ENCODE measurements around the gene TRMO. TPM values are rescaled to one million over a fixed set of nuclear protein-coding genes. Genes with fewer than 3 reads are reported as not detected.

Gene TRMO
- total RNA-seq, 1 experiment from 2014 or later, result 15.2 TPM

DNA sequence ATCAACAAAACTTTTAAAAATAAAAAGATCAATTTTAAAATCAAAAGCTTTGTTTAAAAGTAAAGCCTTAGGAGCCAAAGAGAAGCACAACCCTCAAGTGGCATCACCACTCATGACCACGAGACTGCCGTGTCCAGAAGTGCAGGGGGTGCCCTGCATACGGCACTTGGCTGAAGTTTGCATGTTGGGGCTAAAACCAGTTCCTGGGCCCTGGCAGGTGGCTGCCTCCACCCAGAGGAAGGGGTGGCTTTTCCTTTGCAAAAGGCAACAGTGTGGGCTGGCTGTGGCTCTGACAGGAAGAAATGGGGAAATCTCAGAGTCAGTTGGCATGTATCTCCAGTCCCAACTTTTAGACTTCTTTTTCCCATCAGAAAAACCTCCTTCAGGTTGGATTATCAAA lies 15.3 kb downstream of the TRMO start:
- no peaks in the 10 kb centered on the region for H3K27me3 ChIP-seq (ENCODE audit: low read length)
- H2AFZ ChIP-seq (ENCODE audit: low read length), result no peak overlapping the region
- peaks cover under 1% of the 10 kb centered on the region; the same call in 1 of the 2 replicates for H3K36me3 ChIP-seq (ENCODE audit: insufficient read depth, low read length)
- no peaks in the 10 kb centered on the region for H3K9me3 ChIP-seq (ENCODE audit: low read length)
- no peaks in the 10 kb centered on the region for H3K9me2 ChIP-seq (replicated peaks; ENCODE audit: insufficient read depth, low read length)
- peak overlapping the region; percentile 50 for H3K27ac ChIP-seq (ENCODE audit: low read length)
- H4K20me1 ChIP-seq (ENCODE audit: insufficient read depth, low read depth, low read length), result no peaks in the 10 kb centered on the region
- peak overlapping the region; percentile 32 for H3K4me2 ChIP-seq (ENCODE audit: low read depth, low read length, poor library complexity, severe bottlenecking)
- DNase-seq, result peak; percentile 44
- no peak overlapping the region for H3K9ac ChIP-seq (ENCODE audit: low read length)
- peaks cover 28% of the 10 kb centered on the region for H3K79me2 ChIP-seq (ENCODE audit: low read length)
- H3K4me1 ChIP-seq (ENCODE audit: low read length), result peaks cover 11% of the 10 kb centered on the region
- H3K4me3 ChIP-seq (ENCODE audit: low read length), result no peak overlapping the region

DNA sequence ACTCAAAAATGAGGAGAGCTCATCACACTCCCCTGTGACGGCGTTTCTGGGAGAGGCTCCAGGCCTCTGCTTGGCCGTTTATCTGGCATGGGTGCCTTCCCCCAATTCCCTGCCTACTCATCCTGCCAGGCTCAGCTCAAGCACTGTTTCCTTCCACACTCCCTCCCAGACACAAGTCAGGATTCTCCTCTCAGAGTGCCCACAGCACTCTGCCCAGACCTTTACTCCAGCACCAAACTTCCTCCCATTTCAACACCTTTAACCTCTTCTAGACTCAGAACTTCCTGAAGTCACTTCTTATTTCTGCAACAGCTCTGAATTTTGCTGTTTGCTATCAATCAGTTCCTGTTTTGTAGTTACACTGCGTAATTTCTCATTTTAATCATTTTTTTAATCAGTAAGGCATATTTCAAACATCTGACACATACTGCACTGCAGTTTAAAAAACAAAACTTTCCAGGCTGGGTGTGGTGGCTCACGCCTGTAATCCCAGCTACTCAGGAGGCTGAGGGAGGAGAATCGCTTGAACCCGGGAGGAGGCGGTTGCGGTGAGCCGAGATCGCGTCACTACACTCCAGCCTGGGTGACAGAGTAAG lies 16.0 kb downstream of the TRMO start:
- no peaks in the 10 kb centered on the region for H3K27me3 ChIP-seq (ENCODE audit: low read length)
- peaks cover 11% of the 10 kb centered on the region for H3K4me1 ChIP-seq (ENCODE audit: low read length)
- H3K9ac ChIP-seq (ENCODE audit: low read length), result no peak overlapping the region
- no peak overlapping the region for H3K27ac ChIP-seq (ENCODE audit: low read length)
- no peak overlapping the region for H2AFZ ChIP-seq (ENCODE audit: low read length)
- H3K36me3 ChIP-seq (ENCODE audit: insufficient read depth, low read length), result no peaks in the 10 kb centered on the region; the same call in 1 of the 2 replicates
- H3K9me3 ChIP-seq (ENCODE audit: low read length), result no peaks in the 10 kb centered on the region
- DNase-seq, result no peak
- peaks cover 32% of the 10 kb centered on the region for H3K79me2 ChIP-seq (ENCODE audit: low read length)
- no peak overlapping the region for H3K4me2 ChIP-seq (ENCODE audit: low read depth, low read length, poor library complexity, severe bottlenecking)
- H4K20me1 ChIP-seq (ENCODE audit: insufficient read depth, low read depth, low read length), result no peaks in the 10 kb centered on the region
- H3K9me2 ChIP-seq (replicated peaks; ENCODE audit: insufficient read depth, low read length), result no peaks in the 10 kb centered on the region
- no peak overlapping the region for H3K4me3 ChIP-seq (ENCODE audit: low read length)

DNA sequence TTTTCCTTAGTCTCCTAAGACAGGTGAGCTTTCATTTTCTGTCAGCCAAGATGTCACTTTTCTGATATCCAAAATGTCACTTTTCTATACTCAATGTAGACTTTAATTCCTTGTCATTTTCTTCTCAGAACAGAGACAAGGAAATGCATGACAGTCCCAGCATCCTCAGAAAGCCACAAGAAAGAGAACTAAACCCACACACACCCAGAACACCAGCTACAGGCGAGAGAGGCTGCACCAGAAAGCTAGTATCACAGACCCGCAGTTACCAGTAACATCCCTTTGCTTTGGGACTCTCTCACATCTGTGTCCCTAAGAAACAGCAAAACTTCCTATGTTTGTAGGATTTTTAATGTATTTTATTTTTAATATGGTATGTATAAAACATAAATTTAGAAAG lies 17.1 kb downstream of the TRMO start:
- Histone ChIP-seq H3K9ac (ENCODE audit: low read length) (no peak overlapping the region), H3K79me2 (ENCODE audit: low read length) (peaks cover 32% of the 10 kb centered on the region), H3K4me3 (ENCODE audit: low read length) (no peak overlapping the region), H2AFZ (ENCODE audit: low read length) (no peak overlapping the region), H4K20me1 (ENCODE audit: insufficient read depth, low read depth, low read length) (no peaks in the 10 kb centered on the region), H3K4me2 (ENCODE audit: low read depth, low read length, poor library complexity, severe bottlenecking) (no peak overlapping the region), H3K4me1 (ENCODE audit: low read length) (peaks cover 11% of the 10 kb centered on the region), H3K36me3 (ENCODE audit: insufficient read depth, low read length) (no peaks in the 10 kb centered on the region; the same call in 1 of the 2 replicates), H3K27me3 (ENCODE audit: low read length) (no peaks in the 10 kb centered on the region), H3K27ac (ENCODE audit: low read length) (no peak overlapping the region), H3K9me3 (ENCODE audit: low read length) (no peaks in the 10 kb centered on the region), H3K9me2 (replicated peaks; ENCODE audit: insufficient read depth, low read length) (no peaks in the 10 kb centered on the region)
- no peak for DNase-seq

DNA sequence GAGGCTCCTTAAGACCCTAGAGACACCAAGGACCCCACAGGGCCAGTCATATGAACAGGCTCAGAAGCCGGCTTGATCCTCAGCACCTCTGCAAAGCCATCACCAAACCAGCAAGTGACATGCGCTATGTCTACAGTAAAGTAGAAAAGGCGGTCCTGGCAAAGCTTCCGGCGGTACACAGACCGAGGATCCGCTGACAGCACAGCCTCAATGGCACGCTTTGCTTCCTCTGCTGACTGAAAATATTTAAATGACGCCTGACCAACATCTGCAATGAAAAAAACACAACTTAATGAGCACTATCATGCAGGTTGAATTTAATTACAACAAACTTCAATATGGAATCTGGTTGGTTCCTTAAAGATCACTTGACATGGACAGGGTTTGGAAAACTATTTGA lies 17.6 kb downstream of the TRMO start:
- H3K9me2 ChIP-seq (replicated peaks; ENCODE audit: insufficient read depth, low read length), result no peaks in the 10 kb centered on the region
- no peak overlapping the region for H2AFZ ChIP-seq (ENCODE audit: low read length)
- no peaks in the 10 kb centered on the region for H3K27me3 ChIP-seq (ENCODE audit: low read length)
- DNase-seq, result no peak
- peaks cover 32% of the 10 kb centered on the region for H3K79me2 ChIP-seq (ENCODE audit: low read length)
- H4K20me1 ChIP-seq (ENCODE audit: insufficient read depth, low read depth, low read length), result no peaks in the 10 kb centered on the region
- no peak overlapping the region for H3K9ac ChIP-seq (ENCODE audit: low read length)
- H3K4me2 ChIP-seq (ENCODE audit: low read depth, low read length, poor library complexity, severe bottlenecking), result no peak overlapping the region
- no peaks in the 10 kb centered on the region for H3K9me3 ChIP-seq (ENCODE audit: low read length)
- H3K4me3 ChIP-seq (ENCODE audit: low read length), result no peak overlapping the region
- H3K36me3 ChIP-seq (ENCODE audit: insufficient read depth, low read length), result no peaks in the 10 kb centered on the region; the same call in 1 of the 2 replicates
- no peak overlapping the region for H3K27ac ChIP-seq (ENCODE audit: low read length)
- peaks cover 11% of the 10 kb centered on the region for H3K4me1 ChIP-seq (ENCODE audit: low read length)

DNA sequence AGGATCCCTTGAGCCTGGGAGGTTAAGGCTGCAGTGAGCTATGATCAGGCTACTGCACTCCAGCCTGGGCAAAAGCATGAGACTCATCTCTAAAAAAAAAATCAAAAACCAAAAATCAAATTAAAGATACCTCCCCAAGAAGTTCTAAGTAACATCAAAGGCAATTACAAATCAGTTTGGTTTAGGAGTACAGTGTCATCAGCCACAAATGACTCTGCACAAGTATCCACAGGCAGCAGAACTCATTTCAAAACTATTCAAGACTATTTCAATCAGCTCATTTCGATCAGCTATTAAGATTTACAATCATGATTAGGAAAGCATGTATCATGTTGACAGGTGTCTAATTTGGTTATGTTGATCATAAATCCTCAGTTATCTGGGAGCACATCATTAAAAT lies 19.1 kb downstream of the TRMO start:
- Histone ChIP-seq H3K4me1 (ENCODE audit: low read length) (peaks cover 11% of the 10 kb centered on the region), H3K9ac (ENCODE audit: low read length) (no peak overlapping the region), H3K79me2 (ENCODE audit: low read length) (peaks cover 32% of the 10 kb centered on the region)

DNA sequence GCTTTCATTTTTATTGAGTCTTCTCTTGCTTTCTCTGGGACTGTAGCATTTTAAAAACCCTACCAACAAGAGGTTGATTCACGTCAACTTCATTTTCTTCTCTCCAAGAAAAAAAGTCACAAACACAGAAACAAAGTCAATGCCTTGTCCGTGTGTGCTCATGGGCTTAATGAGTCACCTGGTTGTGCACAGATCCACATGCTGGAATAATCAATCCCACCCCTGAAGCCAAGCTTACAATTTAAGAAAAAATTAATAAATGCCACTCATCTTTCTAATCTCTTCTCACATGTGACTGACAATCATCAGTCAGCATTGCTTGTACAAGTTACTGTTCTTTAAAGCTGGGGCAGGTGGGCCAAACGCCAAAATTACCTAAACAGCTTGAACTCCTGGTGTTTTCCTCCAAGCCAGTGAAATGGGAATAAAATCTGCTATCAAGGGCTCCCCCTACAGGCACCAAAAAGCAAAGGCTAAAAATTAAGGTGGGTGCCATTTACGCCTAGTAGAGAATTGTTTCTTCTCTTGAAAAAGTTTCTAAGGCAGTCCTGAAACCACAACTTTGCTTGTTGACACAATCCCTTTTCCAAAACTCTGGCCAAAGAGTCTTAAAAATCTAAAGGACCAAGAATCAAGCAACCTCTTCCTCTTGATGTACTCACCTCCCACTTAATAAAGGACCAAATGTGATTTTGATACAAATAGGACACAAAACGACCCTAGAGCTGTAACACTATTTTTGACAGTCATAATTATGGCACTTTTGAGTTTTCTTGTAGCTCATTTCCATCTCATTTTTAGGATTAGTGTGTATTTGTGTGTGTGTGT lies 21.3 kb downstream of the TRMO start:
- DNase-seq, result peak; percentile 70
- Histone ChIP-seq H3K79me2 (ENCODE audit: low read length) (peaks cover 14% of the 10 kb centered on the region), H3K4me1 (ENCODE audit: low read length) (no peaks in the 10 kb centered on the region), H3K27ac (ENCODE audit: low read length) (no peak overlapping the region), H3K9me2 (replicated peaks; ENCODE audit: insufficient read depth, low read length) (no peaks in the 10 kb centered on the region), H2AFZ (ENCODE audit: low read length) (no peak overlapping the region), H4K20me1 (ENCODE audit: insufficient read depth, low read depth, low read length) (no peaks in the 10 kb centered on the region), H3K4me3 (ENCODE audit: low read length) (no peak overlapping the region), H3K36me3 (ENCODE audit: insufficient read depth, low read length) (no peaks in the 10 kb centered on the region; the same call in 1 of the 2 replicates), H3K4me2 (ENCODE audit: low read depth, low read length, poor library complexity, severe bottlenecking) (no peak overlapping the region), H3K9ac (ENCODE audit: low read length) (no peak overlapping the region), H3K27me3 (ENCODE audit: low read length) (no peaks in the 10 kb centered on the region), H3K9me3 (ENCODE audit: low read length) (no peaks in the 10 kb centered on the region)

More for the DNA sequence above, 19.1 kb downstream of the TRMO start:
- Histone ChIP-seq H4K20me1 (ENCODE audit: insufficient read depth, low read depth, low read length) (no peaks in the 10 kb centered on the region), H3K36me3 (ENCODE audit: insufficient read depth, low read length) (no peaks in the 10 kb centered on the region; the same call in 1 of the 2 replicates), H2AFZ (ENCODE audit: low read length) (no peak overlapping the region), H3K4me2 (ENCODE audit: low read depth, low read length, poor library complexity, severe bottlenecking) (no peak overlapping the region), H3K9me2 (replicated peaks; ENCODE audit: insufficient read depth, low read length) (no peaks in the 10 kb centered on the region), H3K4me3 (ENCODE audit: low read length) (no peak overlapping the region), H3K27me3 (ENCODE audit: low read length) (no peaks in the 10 kb centered on the region), H3K27ac (ENCODE audit: low read length) (no peak overlapping the region), H3K9me3 (ENCODE audit: low read length) (no peaks in the 10 kb centered on the region)
- no peak for DNase-seq

DNA sequence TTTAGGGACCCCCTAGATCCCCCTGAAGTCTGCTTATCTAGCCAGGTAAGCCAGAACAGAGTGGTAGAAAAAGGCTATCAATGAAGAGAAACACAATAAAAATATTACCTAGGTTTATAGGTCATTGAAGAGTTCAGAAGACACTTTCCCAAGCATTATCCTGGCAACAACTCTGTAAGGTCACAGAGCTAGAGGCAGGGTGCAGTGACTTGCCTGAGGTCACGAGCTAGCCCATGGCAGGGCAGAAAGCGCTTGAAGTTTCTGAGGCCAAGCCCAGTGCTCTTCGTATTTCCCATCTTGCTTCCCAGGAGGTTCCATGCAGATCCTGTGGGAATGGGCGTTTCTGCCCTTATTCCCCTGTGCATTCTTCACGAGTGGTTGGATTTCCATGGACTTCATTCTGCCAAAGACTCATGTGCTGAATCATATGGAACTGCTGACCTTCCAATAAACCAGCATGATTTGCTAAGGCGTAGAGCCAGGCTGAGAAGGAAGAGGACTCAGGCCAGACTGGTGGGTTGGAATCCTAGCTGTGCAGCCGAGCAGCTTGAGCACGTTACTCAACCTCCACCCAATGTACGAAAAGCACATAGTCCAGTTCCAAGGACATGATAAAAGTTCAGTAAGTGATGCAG lies 22.1 kb downstream of the TRMO start:
- Histone ChIP-seq H3K4me2 (ENCODE audit: low read depth, low read length, poor library complexity, severe bottlenecking) (no peak overlapping the region), H3K4me1 (ENCODE audit: low read length) (no peaks in the 10 kb centered on the region), H3K36me3 (ENCODE audit: insufficient read depth, low read length) (no peaks in the 10 kb centered on the region; the same call in 1 of the 2 replicates), H3K27me3 (ENCODE audit: low read length) (no peaks in the 10 kb centered on the region), H3K9me2 (replicated peaks; ENCODE audit: insufficient read depth, low read length) (no peaks in the 10 kb centered on the region), H3K27ac (ENCODE audit: low read length) (no peak overlapping the region), H4K20me1 (ENCODE audit: insufficient read depth, low read depth, low read length) (no peaks in the 10 kb centered on the region), H3K9me3 (ENCODE audit: low read length) (no peaks in the 10 kb centered on the region), H2AFZ (ENCODE audit: low read length) (no peak overlapping the region), H3K9ac (ENCODE audit: low read length) (no peak overlapping the region), H3K79me2 (ENCODE audit: low read length) (peaks cover 8% of the 10 kb centered on the region), H3K4me3 (ENCODE audit: low read length) (no peak overlapping the region)
- no peak for DNase-seq

DNA sequence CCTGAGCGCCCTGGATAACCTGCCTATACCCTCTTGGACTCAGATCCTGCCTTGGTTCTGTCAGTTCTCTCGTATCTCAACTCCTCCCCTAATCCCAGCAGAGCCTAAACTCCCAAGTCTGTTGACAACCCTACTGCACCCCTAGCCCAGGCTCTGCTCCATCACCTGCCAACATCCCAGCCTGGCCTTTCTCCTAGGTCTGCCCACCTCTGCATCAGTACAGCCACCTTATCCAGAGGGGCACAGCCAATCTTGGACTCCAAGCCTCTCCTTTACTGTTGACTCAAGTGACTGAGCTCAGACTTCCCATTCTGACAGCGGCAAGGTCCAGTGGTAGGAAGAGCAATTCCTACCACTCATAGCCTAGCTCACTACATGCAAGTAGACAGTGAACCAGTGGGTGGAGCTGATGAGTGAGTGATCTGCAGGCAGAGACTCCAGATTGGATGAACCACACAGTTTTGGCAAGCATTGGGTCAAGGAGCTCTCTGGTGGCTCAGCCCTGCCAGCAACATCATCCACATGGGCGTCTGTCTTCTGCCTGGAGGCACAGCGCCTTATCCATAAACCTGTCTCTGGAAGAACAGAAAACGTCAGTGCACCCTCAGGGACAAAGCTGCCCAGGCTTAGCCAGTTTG lies 26.5 kb downstream of the TRMO start:
- H3K4me2 ChIP-seq (ENCODE audit: low read depth, low read length, poor library complexity, severe bottlenecking), result no peak overlapping the region
- no peak overlapping the region for H2AFZ ChIP-seq (ENCODE audit: low read length)
- H4K20me1 ChIP-seq (ENCODE audit: insufficient read depth, low read depth, low read length), result no peaks in the 10 kb centered on the region
- no peak overlapping the region for H3K27ac ChIP-seq (ENCODE audit: low read length)
- H3K79me2 ChIP-seq (ENCODE audit: low read length), result no peaks in the 10 kb centered on the region
- H3K36me3 ChIP-seq (ENCODE audit: insufficient read depth, low read length), result no peaks in the 10 kb centered on the region
- H3K27me3 ChIP-seq (ENCODE audit: low read length), result no peaks in the 10 kb centered on the region
- no peak overlapping the region for H3K9ac ChIP-seq (ENCODE audit: low read length)
- no peaks in the 10 kb centered on the region for H3K9me3 ChIP-seq (ENCODE audit: low read length)
- H3K9me2 ChIP-seq (replicated peaks; ENCODE audit: insufficient read depth, low read length), result no peaks in the 10 kb centered on the region
- H3K4me1 ChIP-seq (ENCODE audit: low read length), result no peaks in the 10 kb centered on the region
- H3K4me3 ChIP-seq (ENCODE audit: low read length), result no peak overlapping the region
- peak; percentile 71 for DNase-seq

Measured in Karpas-422 (cell line).